ENCODE results near the gene HEATR1.
A peak's percentile ranks its signal among the peaks of the same experiment; 100 is the strongest.

Gene HEATR1

DNA sequence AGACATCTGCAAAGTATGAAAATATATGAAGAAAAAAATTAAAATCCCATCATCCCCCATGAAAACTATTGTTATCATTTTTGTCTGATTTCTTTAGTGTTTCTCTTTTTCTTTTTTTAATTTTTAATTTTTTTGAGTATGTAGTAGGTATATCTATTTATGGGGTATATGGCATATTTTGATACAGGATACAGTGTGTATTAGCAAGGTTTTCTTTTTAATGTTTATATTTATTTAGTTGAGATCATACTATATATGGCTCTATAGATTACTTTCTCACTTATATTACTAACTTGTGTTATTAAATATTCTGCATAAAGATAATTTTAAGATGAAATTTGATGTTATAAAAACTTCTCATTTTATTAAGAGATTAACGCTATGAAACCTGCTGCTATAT, 69.1 kb downstream of the HEATR1 start:
- no peak for DNase-seq

DNA sequence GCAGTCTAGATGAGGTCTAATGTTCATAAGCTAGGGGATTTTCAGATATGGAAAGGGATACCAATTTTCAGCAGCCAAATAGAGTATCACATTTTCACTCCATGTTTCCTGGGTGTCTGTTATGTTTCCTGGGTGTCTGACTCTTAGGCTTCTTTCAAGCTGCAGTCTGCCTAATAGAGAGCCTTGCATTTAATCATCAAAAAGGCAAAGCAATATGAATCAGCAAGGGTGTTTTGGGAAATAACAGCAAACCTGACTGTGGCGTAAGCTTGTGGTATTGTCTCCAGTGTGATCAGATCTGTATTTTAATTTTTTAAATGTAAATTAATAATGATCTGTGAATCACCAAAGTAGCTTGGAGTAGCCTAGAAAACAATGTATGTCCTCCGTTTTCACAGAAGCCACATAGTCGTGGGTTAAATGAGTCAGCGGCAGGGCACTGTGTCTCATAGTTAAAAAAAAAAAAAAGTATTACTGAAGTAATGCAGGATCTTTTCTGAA, 70.1 kb downstream of the HEATR1 start:
- DNase-seq: no peak

DNA sequence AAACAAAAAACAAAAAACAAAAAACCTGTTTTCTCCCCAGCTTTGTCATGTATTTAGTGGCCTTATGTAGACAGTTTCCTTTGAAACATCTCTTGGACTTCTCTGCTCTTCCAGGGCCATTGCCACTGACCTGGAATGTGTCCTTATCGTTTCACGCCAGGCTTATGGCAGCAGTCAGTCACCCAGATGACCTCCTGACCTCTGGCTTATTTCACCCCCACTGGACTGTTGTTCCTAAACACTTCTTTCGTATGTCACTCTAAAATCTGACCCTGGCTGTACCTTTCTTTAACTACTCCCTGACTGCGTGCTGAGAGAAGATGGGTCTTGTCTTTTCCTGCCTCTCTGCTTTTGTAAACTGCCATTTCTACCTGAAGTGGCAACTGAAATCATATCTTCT, 71.5 kb downstream of the HEATR1 start:
- no peak for DNase-seq

DNA sequence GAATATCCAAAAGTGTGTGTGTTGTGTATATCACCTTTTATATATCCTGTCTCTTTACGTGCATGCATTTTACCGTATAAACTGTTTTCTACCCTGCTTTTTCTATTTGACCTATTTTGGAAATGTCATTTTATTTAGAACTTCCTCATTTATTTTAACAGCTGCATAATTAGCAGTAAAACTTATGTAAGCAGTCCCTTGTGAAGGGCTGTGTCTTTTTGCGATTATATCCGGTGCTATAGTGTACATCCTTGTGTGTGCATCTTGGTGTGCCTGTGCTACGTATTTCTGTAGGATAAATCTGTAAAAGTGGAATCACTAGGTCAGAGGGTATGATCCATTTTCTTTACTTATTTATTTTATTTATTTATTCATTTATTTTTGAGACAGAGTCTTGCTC, 73.4 kb downstream of the HEATR1 start:
- DNase-seq: no peak

DNA sequence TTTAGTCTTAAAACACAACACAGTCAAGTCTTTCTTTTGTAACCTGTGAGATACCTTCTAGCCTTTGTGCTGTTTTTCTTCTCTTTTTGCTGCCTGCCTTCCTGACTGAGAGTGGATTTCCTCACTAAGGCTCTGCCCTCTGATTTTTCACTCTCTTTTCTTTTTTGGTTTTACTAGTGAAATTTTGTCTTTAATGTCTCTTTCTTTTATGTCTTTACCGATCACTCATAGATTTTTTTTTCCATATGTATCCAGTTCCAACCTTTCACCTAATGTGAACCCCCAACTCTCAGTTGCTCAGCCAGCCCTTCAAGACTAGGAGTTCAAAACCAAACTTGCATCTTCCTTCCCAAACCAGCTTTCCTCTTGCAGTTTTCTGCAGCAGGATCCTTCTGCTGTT, 74.0 kb downstream of the HEATR1 start:
- DNase-seq: no peak

DNA sequence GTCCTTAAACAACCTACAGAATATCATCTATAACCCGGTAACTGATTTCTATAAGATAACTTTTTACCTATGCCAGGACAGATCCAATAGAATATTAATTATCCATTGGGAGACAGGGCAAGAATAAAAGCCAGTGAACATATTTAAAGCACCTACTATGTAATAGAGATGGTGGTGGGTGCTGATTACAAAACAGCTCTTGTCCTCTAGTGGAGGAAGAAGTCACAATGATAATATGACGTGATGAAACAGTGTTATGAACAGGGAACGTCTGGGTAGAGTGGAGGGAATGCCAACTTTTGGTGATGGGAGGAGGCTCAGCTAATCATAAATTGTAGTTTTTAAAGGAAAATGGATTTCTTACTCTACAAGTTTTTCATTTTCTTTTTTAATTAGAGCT, 78.2 kb downstream of the HEATR1 start:
- DNase-seq: no peak

DNA sequence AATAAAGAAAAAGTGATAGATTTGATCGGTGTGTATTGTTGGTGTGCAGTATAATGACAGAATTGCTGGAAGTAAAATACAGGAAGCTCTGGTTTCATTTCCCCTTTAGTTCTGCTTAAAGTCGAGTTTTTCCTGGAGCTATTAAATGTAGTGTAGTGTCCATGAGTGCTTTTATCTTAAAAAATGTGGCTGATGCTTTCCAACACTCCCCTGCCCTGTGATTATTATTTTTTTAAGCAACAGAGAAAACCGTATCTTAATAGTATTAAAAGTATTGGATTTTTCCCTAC, 79.5 kb downstream of the HEATR1 start:
- DNase-seq: peak; percentile 69

DNA sequence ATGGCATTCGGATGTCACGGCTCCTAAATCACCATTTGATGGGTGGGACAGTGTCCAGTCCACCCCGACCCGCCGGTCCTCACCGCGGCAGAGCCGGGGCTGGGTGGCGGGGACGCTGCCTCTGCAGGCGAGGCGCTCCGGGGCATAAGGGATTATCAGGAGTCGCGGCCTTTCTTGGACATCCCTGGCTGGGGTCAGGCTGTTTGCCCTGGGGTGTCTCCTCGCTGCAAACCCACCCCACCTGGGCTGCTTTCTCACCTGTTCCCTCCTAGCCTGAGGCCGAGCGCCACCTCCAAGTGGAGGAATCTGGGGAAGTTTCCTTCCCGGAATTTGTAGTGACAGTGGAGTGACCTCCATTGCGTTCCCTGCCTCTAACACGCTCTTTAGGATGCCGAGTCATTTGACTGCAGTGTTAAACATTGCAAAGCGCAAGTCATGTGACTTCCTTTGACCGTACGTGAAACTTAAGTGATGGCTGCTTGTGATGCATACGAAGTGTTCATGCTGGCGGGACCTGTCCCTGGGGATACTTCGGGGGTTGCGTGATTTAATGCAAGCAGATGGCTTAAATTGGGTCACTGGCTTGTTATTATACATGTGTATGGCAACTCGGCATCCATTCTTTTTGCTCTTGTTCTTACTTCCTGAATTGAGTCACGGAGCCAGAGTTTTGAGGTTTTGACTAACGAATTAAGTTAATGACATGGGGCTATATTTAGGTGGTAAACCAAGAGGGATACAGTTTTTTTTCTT, 80.0 kb downstream of the HEATR1 start:
- peak; percentile 77 for DNase-seq

DNA sequence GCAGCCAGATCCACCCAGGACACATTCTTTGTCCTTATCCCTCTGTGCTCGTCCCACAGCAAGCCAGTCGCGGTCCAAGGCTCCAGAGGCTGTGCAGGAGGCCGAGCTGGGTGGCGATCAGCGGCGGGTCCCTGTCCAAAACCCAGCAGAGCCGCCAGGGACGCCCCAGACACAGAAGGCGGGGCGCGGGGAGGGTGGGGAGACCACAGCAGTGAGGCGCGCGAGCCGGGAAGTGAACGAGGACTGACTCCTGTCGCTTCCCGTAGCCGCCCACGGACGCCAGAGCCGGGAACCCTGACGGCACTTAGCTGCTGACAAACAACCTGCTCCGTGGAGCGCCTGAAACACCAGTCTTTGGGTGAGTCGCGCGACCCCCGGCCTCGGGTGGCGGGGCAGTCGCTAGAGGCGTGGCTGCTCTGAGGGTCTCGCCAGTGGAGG, 80.6 kb downstream of the HEATR1 start, which contains the start of gene LGALS8:
Gene LGALS8 (plus strand): TSS at position 279 of the 438 bp plus-strand sequence. CDS start 2,089 bp downstream, outside the sequence.
- DNase-seq: no peak

DNA sequence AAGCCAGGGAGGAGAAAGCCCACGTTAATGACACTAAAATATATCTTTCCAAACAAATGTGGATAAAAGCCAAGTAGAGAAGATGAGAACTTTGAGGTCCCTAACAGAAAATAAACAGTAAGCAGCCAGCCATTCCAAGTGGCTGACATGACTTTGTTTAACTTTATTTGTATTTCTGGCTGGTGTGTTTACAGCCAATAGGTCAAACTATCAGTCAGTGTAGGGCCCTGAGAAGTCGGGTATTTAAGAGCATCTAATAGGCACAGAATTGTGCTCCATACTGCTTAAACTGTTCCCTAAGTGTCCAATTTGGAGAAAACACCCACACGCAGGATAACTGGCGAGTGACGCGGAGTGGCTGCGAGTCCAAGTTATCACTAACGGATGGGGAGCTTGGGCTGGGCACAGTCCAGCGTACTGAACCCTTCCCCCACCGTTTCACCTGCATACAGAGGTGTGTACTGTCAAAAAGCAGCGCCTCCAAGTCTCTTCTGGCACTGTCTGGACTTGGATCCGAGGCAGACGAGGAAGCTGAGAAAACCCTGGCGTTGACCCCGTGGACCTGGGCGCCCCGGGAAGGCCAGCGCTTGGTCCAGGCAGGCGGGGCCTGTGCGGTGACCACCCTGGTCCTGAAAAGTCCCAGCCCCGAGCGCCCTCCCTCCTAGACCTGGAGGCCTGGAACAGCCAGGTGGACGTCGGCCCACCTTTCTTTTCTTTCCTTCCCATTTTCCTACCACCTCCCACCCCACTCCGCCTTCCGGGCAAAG, 81.2 kb downstream of the HEATR1 start:
- no peak for DNase-seq

DNA sequence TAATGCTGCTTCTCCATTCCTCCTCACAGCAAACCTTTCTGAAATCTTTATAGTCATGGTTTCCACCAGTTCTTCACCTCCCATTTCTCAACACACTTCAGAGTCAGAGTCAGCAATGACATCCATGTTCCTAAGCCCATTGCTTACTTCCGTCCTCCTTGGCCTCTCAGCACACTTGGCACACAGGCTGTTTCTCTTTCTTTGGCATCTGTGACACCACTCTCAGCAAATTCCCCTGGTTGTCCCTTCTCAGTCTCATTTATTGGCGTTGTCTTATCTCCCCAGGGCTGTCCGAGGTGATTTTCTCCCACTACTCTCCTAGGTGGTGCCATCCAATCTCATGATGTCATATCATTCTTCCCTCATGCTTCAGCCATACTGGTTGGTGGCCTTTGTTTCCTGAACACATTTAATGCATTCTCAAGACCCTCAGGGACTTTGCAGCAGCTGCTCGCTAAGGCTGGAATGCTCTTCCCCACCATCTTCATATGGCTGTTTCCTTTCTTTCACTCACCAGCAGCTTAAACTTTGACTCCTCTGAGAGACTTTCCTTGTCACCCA, 83.8 kb downstream of the HEATR1 start:
- DNase-seq: no peak

DNA sequence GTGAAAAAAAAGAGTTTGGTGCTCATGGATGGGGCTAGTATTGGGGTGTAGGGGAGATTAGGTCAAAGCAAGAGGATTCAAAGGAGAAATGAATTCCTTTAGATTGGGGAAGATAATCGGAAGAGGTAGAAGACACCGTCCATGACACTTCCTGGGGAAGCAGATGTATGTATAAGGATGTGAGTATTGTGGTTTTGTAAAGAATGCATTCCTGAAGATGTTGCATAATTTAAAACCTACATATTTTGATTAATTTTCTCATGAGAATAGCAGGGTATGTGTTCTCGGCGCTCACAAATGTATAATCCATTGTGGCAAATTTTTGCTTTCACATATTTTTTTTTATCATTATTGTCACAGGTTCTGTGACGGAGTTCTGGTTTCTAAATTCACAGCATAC, 86.0 kb downstream of the HEATR1 start:
- DNase-seq: no peak

DNA sequence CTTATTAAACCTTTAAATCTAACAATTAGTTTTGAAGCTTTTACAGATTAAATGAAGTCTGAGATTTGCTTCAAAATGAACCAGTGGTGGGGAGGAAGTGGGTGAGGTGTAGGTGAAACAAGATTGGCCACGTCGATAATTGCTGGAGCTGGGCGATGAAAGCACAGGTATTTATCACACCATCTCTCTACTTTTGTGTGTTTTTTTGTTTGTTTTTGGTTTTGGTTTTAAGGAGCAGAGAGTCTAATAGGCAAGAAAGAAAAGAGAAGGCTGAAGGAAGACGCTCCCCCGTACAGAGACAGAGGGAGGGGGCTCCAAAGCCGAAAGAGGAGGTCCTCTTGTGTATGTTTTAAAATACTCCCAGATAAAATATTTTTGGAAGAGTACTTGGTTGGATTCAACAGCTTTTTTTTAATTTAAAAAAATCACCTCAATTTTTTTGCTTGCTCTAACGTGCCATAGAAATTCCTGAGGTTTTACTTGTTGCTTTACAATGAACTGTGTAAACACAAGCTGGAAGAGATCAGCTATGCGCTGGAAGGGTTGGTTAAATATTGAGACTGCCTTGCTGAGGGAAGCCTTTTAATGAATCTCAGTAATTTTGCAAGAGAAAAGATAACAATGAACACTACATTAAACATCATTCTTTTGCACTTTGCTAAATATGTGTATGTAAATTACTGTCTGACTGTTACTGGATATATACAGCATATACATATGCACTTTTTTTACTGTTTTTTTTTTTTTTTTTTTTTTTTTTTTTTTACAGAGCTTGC, 87.2 kb downstream of the HEATR1 start:
- no peak for DNase-seq

DNA sequence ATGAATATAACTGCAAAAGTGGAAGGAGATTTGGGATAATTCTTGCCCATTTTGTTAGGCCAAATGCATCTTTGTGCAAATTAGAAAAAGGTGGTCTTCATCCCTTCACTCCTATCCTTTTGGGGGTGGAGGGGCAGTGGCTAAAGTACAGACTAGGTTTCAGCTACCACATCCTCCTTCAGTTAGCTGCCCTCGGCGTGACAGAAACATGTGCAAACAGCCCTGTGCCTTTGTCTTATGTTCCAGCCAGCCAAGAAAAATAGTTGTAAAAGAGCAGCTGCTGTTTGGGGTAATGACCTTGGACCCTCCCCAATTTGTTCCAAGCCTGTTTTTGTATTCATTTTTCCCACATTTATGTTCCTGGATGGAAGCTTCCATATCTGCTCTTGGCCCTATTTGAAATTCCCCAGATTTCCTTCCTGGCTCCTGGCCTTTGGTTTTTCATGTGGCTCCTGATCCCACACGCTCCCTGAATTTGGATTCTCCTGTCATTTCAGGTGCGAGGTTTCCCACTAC, 88.8 kb downstream of the HEATR1 start:
- no peak for DNase-seq

DNA sequence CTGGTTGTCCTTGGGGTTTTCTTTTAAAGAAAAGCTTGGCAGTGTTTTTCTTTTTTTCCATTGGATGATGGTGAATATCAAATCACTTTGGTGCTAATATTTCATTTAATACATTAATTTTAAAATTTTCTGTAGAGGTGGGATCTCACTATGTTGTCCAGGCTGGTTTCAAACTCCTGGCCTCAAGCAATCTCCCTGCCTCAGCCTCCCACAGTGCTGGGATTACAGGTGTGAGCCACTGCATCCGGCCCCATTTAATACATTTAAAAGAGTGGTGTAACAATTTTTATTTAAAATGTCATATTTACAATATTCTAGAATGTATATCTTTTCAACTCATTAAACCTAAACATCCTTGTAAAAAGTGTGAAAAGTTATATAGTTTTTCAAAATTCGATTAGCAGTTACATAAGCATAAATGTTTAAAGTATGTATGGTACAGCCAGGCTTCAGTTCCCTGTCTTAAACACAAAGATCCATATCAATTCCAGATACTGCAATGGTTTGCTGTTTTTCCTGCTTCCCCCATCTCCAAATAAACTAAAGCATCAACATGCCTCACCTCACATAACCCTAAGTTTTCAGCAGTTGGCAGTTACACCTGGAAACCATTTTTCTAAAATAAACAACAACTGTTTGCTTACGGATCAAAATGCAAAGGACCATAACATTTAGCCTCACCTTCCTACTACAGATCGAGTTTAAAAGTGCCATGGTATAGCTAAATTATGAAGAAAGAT, 89.4 kb downstream of the HEATR1 start:
- no peak for DNase-seq

DNA sequence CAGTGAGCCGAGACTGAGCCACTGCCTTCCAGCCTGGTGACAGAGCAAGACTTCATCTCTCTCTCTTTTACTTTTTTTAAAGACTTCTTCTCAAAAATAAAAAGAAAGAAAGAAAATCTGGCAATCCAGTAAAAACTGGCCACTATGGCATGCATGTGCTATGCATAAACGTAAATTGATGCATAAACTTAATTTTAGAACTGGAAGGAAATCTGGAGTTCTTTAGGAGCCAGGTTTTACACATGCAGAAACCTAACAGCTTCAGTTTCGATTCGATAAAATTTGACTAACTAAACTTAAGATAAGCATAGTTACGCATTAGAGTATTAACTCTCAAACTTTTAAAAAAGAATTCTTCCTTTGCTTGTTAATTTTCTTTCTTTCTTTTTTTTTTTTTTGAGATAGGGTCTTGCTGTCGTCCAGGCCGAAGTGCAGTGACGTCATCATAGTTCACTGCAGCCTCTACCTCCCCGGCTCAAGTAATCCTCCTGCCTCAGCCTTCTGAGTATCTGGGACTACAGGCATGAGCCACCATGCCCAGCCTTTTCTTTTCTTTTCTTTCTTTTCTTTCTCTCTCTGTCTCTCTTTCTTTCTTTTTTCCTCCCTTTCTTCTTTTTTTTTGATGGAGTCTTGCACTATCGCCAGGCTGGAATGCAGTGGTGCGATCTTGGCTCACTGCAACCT, 92.4 kb downstream of the HEATR1 start:
- DNase-seq: no peak

DNA sequence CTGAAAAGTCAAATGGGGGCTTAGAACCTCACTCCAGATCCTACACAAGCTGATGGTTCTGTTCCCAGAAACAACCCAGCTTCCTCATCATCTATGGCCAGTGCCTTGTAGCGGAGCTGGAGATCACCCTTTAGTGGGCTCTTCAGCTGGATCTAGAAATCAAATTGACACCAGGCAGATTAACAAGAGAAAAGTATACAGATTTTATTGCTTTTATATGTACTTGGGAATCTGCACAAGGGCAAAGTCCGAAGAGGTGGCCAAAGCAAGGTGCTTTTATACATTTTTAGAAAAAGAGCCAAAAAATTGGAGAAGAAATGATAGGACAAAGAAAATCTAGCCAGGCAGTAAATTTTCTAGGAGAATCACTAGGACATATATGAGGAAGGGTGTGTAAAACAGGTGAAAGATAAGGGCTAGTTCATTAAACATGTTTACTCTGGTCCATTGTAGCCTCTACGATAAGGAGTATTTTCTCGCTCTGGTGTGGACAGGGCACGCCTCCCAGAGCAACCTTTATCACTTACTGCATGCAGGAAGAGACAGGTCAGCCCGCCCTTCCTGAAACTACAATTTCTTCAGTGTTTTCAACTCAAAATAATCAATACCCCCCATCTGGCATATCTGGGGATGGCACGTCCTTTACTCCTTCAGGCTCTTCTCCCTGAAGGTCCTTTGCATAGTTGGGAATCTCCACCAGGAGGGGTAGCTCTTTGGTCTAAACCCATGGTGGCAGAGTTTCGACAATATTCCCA, 94.5 kb downstream of the HEATR1 start:
- DNase-seq: no peak

DNA sequence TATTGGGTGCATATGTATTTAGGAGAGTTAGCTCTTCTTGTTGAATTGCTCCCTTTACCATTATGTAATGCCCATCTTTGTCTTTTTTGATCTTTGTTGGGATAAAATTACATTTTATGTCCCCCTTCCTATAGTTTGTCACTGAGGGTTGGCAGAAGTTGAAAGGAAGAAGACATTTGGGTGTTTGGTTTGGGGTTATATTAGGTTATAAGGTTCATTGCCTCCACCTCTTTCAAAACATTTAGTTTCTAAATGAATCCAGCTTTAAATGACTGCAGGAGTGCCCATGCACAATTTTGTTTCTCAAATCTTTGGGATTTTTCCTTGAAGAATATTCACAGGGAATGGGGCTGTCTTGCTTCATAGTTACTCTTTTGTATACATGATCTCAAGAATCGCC, 95.1 kb downstream of the HEATR1 start:
- DNase-seq: no peak

DNA sequence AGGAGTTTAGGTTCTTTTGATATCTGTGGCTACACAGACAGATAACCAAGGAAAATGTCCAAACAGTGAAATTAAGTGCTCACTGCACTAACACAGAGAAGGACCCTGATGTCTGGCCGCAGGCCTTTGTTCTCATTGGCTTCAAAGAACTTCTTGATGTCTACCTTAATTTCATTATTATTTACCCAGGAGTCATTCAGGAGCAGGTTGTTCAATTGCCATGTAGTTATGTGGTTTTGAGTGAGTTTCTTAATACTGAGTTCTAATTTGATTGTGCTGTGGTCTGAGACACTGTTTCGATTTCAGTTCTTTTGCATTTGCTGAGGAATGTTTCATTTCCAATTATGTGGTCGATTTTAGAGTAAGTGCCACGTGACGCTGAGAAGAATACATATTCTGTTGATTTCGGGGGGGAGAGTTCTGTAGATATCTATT, 95.7 kb downstream of the HEATR1 start:
- DNase-seq: no peak

DNA sequence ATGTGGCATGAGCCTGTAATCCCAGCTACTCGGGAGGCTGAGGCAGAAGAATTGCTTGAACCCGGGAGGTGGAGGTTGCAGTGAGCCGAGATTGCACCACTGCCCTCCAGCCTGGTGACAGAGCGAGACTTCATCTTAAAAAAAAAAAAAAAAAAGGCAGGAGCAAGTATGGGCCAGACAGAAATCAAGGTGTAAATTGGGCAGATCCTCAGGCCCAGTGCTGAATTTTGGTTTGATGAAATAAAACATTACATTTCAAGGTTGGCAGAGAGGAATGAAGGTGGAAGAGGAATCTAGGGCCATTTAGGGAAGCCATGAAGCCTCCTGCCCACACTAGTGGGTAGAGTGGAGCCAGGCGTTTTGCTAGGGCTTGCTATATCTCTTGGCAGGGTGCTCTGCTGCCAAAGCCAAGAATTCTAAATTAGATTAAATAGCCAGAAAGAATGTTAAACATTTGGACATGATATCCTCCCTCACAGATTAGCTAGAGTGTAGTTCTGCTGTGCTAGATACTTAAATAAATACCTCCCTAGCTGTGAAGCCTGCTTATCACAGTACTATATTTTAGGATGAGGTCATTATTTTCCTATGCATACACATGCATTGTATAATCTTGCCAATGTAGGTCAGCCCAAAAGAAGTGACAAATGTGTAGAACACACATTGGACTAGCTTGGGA, 97.2 kb downstream of the HEATR1 start:
- DNase-seq: no peak
